K562 (cell line): ENCODE results near the gene SNCB. TPM values are rescaled to one million over a fixed set of nuclear protein-coding genes. Genes with fewer than 3 reads are reported as not detected.

ENCODE experiments used
- CC2D1A ChIP-seq: fragments of 450-650 bp; IDR thresholded peaks from 2 replicates; pipeline ENCODE4 v1.6.1; 2017; ENCODE audit warnings: mild to moderate bottlenecking
- CHD1 ChIP-seq: fragments of 200-600 bp; sonication (generic); IDR thresholded peaks from one replicate; pipeline ENCODE4 v1.6.1; 2012; ENCODE audit warnings: mild to moderate bottlenecking, moderate library complexity, low read length, inconsistent platforms
- ERF ChIP-seq: fragments of 450-650 bp; formaldehyde crosslinking; IDR thresholded peaks from 2 replicates; pipeline ENCODE4 v1.4.0; 2020; ENCODE audit warnings: mild to moderate bottlenecking, mixed read lengths
- FOXJ3 ChIP-seq: sonication (generic); formaldehyde crosslinking; IDR thresholded peaks from 2 replicates; pipeline ENCODE4 v1.4.0; 2020; ENCODE audit warnings: mild to moderate bottlenecking, missing genetic modification reagents
- PHTF2 ChIP-seq: fragments of 250-450 bp; sonication (Bioruptor Pico); IDR thresholded peaks from 2 replicates; pipeline ENCODE4 v1.5.0; 2021; ENCODE audit warnings: mild to moderate bottlenecking
- SMARCB1 ChIP-seq: IDR thresholded peaks from 2 replicates; pipeline ENCODE4 v1.6.1; 2011; ENCODE audit warnings: improper control_type of control experiment, low read depth; ENCODE audit not compliant: insufficient read length
- SMC3 ChIP-seq: conservative IDR thresholded peaks from 2 replicates; pipeline ENCODE4 v1.6.1; 2011; ENCODE audit warnings: low read depth, low read length, improper control_type of control experiment; ENCODE audit not compliant: insufficient read depth
- TCF3 ChIP-seq: sonication (generic); formaldehyde crosslinking; IDR thresholded peaks from 2 replicates; pipeline ENCODE4 v1.4.0; 2020; ENCODE audit warnings: mild to moderate bottlenecking, missing genetic modification reagents
- polyA plus RNA-seq, 8 experiments: library from polyadenylated mRNA; depleted of rRNA in 4 of 8; stranded (reverse) in 5 of 8; unstranded in 3 of 8; fragments of >200 nt; fragmentation: Nextera tagmentation in 2 of 8; fragmentation: Illumina TruSeq in 1 of 8; extraction: Ambion mirVana in 2 of 8; extraction: Trizol in 1 of 8; gene quantifications; 2 replicates each; pipeline versions ENCODE4 v1.2.1 to v1.2.3, GENCODE V29; 2011 to 2014; ENCODE audit warnings: inconsistent platforms in 1 of 8, missing spikeins in 1 of 8
- total RNA-seq, 7 experiments: library from RNA; depleted of rRNA in 6 of 7; stranded (reverse); fragments of >200 nt in 6 of 7; fragmentation: Illumina TruSeq in 2 of 7; extraction: Trizol in 2 of 7; gene quantifications; 2 replicates each; pipeline versions ENCODE4 v1.2.1 to v1.2.3, GENCODE V29; 2011 to 2021; ENCODE audit warnings: low replicate concordance in 1 of 7
- TF ChIP-seq, protein P1 (sequence below), 3 experiments: fragments of 200-800 bp in 1 of 3; fragments of 250-450 bp in 1 of 3; fragments of 450-650 bp in 1 of 3; sonication (Bioruptor Pico) in 1 of 3; sonication (Bioruptor generic) in 1 of 3; formaldehyde crosslinking in 1 of 3; IDR thresholded peaks; 2 replicates each; pipeline versions ENCODE4 v1.6.1 to v1.8.0; 2016 to 2022; ENCODE audit warnings: mild to moderate bottlenecking in 2 of 3, missing genetic modification characterization in 2 of 3, missing compliant biosample characterization in 1 of 3, moderate library complexity in 1 of 3
- TF ChIP-seq, protein P2 (sequence below): fragments of 250-450 bp; sonication (Bioruptor Pico); IDR thresholded peaks from 2 replicates; pipeline ENCODE4 v1.8.0; 2022; ENCODE audit warnings: inconsistent platforms
- TF ChIP-seq, protein P3 (sequence below), 2 experiments: fragments of 450-650 bp in 1 of 2; sonication (generic) in 1 of 2; formaldehyde crosslinking; conservative IDR thresholded peaks; 2 replicates each; pipeline versions ENCODE4 v1.4.0 to v1.8.1; 2020 to 2022; ENCODE audit warnings: mild to moderate bottlenecking in 1 of 2, missing genetic modification reagents in 1 of 2
- TF ChIP-seq, protein P4 (sequence below), 2 experiments: fragments of 450-650 bp; IDR thresholded peaks; 2 replicates each; pipeline ENCODE4 v1.6.1; 2016; ENCODE audit warnings: mild to moderate bottlenecking in 2 of 2, borderline replicate concordance in 1 of 2, low read depth in 1 of 2, moderate library complexity in 1 of 2

Gene SNCB
- total and polyA plus RNA-seq, 9 of the 15 experiments (the other 6 are each of a cell fraction or from before 2014, with no cell fraction given), result not detected

DNA sequence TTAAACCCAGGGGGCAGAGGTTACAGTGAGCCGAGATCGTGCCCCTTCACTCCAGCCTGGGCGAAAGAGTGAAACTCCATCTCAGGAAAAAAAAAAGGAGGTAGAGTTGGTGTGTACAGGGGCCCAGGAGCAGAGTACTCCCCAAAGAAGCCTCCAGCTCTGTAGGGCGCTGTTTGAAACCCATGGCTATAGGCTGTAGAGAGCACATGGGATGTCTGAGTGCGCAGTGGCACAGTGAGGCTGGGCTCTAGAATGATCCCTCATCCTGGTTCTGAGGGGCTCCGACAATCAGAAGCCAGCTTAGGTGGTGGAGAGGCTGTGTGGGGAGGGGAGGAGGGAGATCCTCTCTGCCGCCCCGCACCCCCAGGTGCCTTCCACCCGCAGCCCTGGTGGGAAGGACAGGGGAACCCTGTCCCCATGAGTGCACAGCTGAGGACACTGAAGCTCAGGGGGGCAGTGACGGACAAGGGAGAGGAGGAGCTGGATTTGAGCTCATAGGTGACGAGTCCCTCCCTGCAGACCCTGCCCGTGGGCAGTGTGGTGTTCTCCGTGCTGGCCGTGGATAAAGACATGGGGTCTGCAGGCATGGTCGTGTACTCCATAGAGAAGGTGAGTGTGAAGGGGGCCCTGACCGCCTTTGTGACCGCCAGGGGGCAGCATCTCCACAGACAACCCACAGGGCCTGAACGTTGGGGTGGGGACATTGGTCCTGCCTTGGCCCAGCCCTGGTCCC, 56.6 kb downstream of the SNCB start (continued):
- TF ChIP-seq, protein P1, sequence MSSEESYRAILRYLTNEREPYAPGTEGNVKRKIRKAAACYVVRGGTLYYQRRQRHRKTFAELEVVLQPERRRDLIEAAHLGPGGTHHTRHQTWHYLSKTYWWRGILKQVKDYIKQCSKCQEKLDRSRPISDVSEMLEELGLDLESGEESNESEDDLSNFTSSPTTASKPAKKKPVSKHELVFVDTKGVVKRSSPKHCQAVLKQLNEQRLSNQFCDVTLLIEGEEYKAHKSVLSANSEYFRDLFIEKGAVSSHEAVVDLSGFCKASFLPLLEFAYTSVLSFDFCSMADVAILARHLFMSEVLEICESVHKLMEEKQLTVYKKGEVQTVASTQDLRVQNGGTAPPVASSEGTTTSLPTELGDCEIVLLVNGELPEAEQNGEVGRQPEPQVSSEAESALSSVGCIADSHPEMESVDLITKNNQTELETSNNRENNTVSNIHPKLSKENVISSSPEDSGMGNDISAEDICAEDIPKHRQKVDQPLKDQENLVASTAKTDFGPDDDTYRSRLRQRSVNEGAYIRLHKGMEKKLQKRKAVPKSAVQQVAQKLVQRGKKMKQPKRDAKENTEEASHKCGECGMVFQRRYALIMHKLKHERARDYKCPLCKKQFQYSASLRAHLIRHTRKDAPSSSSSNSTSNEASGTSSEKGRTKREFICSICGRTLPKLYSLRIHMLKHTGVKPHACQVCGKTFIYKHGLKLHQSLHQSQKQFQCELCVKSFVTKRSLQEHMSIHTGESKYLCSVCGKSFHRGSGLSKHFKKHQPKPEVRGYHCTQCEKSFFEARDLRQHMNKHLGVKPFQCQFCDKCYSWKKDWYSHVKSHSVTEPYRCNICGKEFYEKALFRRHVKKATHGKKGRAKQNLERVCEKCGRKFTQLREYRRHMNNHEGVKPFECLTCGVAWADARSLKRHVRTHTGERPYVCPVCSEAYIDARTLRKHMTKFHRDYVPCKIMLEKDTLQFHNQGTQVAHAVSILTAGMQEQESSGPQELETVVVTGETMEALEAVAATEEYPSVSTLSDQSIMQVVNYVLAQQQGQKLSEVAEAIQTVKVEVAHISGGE (CRISPR knock-in tag; IDR thresholded peaks at IDR 0.05), result no peak
- TF ChIP-seq TCF3 (CRISPR knock-in tag) (no peak), CC2D1A (peak; percentile 64; the same call in 1 of the 2 replicates), PHTF2 (CRISPR knock-in tag) (no peak), FOXJ3 (CRISPR knock-in tag) (no peak), SMC3 (peak; percentile 88), ERF (no peak), CHD1 (no peak), SMARCB1 (no peak)
- TF ChIP-seq, protein P2, sequence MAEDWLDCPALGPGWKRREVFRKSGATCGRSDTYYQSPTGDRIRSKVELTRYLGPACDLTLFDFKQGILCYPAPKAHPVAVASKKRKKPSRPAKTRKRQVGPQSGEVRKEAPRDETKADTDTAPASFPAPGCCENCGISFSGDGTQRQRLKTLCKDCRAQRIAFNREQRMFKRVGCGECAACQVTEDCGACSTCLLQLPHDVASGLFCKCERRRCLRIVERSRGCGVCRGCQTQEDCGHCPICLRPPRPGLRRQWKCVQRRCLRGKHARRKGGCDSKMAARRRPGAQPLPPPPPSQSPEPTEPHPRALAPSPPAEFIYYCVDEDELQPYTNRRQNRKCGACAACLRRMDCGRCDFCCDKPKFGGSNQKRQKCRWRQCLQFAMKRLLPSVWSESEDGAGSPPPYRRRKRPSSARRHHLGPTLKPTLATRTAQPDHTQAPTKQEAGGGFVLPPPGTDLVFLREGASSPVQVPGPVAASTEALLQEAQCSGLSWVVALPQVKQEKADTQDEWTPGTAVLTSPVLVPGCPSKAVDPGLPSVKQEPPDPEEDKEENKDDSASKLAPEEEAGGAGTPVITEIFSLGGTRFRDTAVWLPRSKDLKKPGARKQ (CRISPR knock-in tag), result no peak
- TF ChIP-seq, protein P3, sequence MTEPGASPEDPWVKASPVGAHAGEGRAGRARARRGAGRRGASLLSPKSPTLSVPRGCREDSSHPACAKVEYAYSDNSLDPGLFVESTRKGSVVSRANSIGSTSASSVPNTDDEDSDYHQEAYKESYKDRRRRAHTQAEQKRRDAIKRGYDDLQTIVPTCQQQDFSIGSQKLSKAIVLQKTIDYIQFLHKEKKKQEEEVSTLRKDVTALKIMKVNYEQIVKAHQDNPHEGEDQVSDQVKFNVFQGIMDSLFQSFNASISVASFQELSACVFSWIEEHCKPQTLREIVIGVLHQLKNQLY (CRISPR knock-in tag; conservative IDR thresholded peaks at IDR 0.05), result no peak
- TF ChIP-seq, protein P4, sequence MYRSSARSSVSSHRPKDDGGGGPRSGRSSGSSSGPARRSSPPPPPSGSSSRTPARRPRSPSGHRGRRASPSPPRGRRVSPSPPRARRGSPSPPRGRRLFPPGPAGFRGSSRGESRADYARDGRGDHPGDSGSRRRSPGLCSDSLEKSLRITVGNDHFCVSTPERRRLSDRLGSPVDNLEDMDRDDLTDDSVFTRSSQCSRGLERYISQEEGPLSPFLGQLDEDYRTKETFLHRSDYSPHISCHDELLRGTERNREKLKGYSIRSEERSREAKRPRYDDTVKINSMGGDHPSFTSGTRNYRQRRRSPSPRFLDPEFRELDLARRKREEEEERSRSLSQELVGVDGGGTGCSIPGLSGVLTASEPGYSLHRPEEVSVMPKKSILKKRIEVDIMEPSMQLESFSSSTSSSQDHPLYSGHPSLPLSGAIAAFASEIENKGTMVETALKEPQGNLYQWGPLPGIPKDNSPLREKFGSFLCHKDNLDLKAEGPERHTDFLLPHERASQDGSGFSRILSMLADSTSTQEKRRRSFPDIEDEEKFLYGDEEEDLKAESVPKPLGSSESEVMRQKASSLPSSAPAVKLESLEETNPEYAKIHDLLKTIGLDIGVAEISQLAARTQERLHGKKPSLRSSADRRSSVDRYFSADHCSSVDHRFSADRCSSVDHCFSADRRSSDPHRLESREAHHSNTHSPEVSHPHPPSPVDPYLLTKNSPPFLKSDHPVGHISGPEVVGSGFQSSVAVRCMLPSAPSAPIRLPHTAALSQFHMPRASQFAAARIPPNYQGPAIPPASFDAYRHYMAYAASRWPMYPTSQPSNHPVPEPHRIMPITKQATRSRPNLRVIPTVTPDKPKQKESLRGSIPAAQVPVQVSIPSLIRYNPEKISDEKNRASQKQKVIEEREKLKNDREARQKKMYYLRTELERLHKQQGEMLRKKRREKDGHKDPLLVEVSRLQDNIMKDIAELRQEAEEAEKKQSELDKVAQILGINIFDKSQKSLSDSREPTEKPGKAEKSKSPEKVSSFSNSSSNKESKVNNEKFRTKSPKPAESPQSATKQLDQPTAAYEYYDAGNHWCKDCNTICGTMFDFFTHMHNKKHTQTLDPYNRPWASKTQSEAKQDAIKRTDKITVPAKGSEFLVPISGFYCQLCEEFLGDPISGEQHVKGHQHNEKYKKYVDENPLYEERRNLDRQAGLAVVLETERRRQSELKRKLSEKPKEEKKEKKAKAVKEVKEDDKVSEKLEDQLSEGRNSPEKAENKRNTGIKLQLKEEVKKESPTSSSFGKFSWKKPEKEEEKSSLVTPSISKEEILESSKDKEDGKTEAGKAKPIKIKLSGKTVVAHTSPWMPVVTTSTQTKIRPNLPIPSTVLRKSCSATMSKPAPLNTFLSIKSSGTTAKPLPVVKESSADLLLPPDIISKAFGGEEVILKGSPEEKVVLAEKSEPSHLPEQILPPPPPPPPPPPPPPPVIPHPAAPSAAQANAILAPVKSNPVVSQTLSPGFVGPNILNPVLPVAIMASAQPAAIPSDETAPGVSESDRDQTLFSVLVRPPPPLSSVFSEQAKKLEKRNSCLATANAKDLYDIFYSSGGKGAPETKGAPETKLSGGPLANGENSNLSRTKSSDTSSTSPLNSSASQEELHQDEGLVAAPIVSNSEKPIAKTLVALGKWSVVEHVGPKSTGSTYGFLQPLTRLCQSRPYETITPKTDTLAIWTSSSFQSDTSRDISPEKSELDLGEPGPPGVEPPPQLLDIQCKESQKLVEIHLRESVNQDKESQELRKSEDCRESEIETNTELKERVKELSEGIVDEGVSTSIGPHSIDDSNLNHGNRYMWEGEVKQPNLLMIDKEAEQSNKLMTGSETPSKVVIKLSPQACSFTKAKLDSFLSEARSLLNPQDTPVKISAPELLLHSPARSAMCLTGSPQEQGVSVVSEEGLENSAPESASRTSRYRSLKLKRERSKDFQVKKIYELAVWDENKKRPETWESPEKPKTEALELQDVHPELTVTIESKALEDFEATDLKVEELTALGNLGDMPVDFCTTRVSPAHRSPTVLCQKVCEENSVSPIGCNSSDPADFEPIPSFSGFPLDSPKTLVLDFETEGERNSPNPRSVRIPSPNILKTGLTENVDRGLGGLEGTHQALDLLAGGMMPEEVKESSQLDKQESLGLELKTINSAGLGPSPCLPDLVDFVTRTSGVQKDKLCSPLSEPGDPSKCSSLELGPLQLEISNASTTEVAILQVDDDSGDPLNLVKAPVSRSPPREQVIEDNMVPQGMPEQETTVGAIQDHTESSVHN (IDR thresholded peaks at IDR 0.05; ENCODE audit: borderline replicate concordance in 1 of 2, low read depth in 1 of 2), result no peak
